HCT116 (cell line): Measurements from ENCODE around the gene LDHD. TPM values are rescaled to one million over a fixed set of nuclear protein-coding genes. Genes with fewer than 3 reads are reported as not detected.

Experiments
- ATAC-seq: fragments of 200-7000 bp; cut with Tn5 transposase; 2 replicates; pipeline ENCODE4 v1.9.1; 2020; ENCODE audit warnings: mild to moderate bottlenecking, moderate library complexity
- BruUV-seq: library from RNA; stranded (reverse); fragments of 400-500 nt; replicated peaks from 2 replicates; lab custom pipeline; 2021; lab: Mats Ljungman, UMichigan
- CTCF ChIA-PET: fragments of 300-600 bp; sonication (Branson Sonifier 250); formaldehyde crosslinking; loops from one replicate; lab custom pipeline; 2021; ENCODE audit warnings: antibody characterized with exemption; lab: Charles Lee
- POLR2A ChIA-PET: fragments of 300-600, 350-600 bp; sonication (Branson Sonifier 250); formaldehyde crosslinking; loops from one replicate; lab custom pipeline; 2021; ENCODE audit warnings: antibody characterized with exemption; lab: Charles Lee
- RAD21 ChIA-PET, 2 experiments: fragments of 300-600 bp; sonication (Branson Sonifier 250); formaldehyde crosslinking; loops; one replicate each; lab custom pipeline; 2023; ENCODE audit warnings: low total read pairs in 2 of 2; ENCODE audit not compliant: uncharacterized antibody in 2 of 2, unreplicated experiment in 2 of 2, low non-redundant PET in 1 of 2; lab: Charles Lee
- DNase-seq: peaks from one replicate; pipeline ENCODE4 v3.0.0-alpha.2; 2010; ENCODE audit warnings: low read depth, low spot score
- H2AFZ ChIP-seq: fragments of 200-600 bp; shearing (Covaris generic), sonication (generic); 2 replicates; pipeline ENCODE4 v1.6.1; 2017; ENCODE audit warnings: low read depth, mixed run types, mixed read lengths, antibody characterized with exemption, low read length; ENCODE audit not compliant: poor library complexity, severe bottlenecking
- H3K27ac ChIP-seq: 2 replicates; pipeline ENCODE4 v1.5.1; 2012; ENCODE audit warnings: low read depth, low read length
- H3K27me3 ChIP-seq: fragments of 200-600 bp; sonication (generic); 2 replicates; pipeline ENCODE4 v1.6.1; 2016; ENCODE audit warnings: mixed run types, low read length, mixed read lengths; ENCODE audit not compliant: insufficient read depth
- H3K36me3 ChIP-seq, 2 experiments: fragments of 200-500 bp in 1 of 2; fragments of 200-600 bp in 1 of 2; sonication (Bioruptor generic) in 1 of 2; sonication (generic) in 1 of 2; 2 replicates each; pipeline versions ENCODE4 v1.5.1 to v1.6.1; 2014 to 2016; ENCODE audit warnings: low read length in 2 of 2, inconsistent platforms in 1 of 2, mixed read lengths in 1 of 2, mixed run types in 1 of 2; ENCODE audit not compliant: insufficient read depth in 2 of 2, control insufficient read depth in 1 of 2
- H3K4me1 ChIP-seq, 2 experiments: fragments of 200-600 bp in 1 of 2; sonication (generic) in 1 of 2; 2 replicates each; pipeline versions ENCODE4 v1.5.1 to v1.6.1; 2012 to 2017; ENCODE audit warnings: low read length in 2 of 2, inconsistent platforms in 1 of 2, mild to moderate bottlenecking in 1 of 2, mixed read lengths in 1 of 2, mixed run types in 1 of 2, moderate library complexity in 1 of 2; ENCODE audit not compliant: insufficient read depth in 2 of 2, control insufficient read depth in 1 of 2
- H3K4me2 ChIP-seq: fragments of 200-600 bp; sonication (generic); 2 replicates; pipeline ENCODE4 v1.6.1; 2017; ENCODE audit warnings: mixed run types, low read length, mixed read lengths
- H3K4me3 ChIP-seq, 2 experiments: fragments of 200-600 bp in 1 of 2; sonication (generic) in 1 of 2; replicated peaks in 1 of 2; 2 replicates each; pipeline ENCODE4 v1.5.1; 2011 to 2016; ENCODE audit warnings: low read length in 2 of 2, control low read depth in 1 of 2, low read depth in 1 of 2, mild to moderate bottlenecking in 1 of 2, mixed read lengths in 1 of 2, mixed run types in 1 of 2
- H3K79me2 ChIP-seq: fragments of 200-600 bp; sonication (generic); 2 replicates; pipeline ENCODE4 v1.6.1; 2017; ENCODE audit warnings: mild to moderate bottlenecking, mixed run types, low read length, moderate library complexity, mixed read lengths; ENCODE audit not compliant: insufficient read depth
- H3K9ac ChIP-seq: fragments of 200-600 bp; sonication (generic); 2 replicates; pipeline ENCODE4 v1.6.1; 2016; ENCODE audit warnings: low read length, mixed read lengths
- H3K9me2 ChIP-seq: fragments of 200-600 bp; sonication (generic), shearing (Covaris generic); 2 replicates; pipeline ENCODE4 v1.6.1; 2017; ENCODE audit warnings: mixed run types, mild to moderate bottlenecking, moderate library complexity; ENCODE audit not compliant: insufficient read depth
- H3K9me3 ChIP-seq, 2 experiments: fragments of 200-500 bp in 1 of 2; fragments of 200-600 bp in 1 of 2; sonication (Bioruptor generic) in 1 of 2; sonication (generic) in 1 of 2; 2 replicates each; pipeline ENCODE4 v1.6.1; 2014 to 2017; ENCODE audit warnings: low read length in 2 of 2, mixed read lengths in 2 of 2, inconsistent platforms in 1 of 2, low read depth in 1 of 2, mild to moderate bottlenecking in 1 of 2, mixed run types in 1 of 2, moderate library complexity in 1 of 2; ENCODE audit not compliant: control insufficient read depth in 1 of 2, insufficient read depth in 1 of 2
- H4K20me1 ChIP-seq: fragments of 200-600 bp; sonication (generic), shearing (Covaris generic); 2 replicates; pipeline ENCODE4 v1.6.1; 2017; ENCODE audit warnings: mixed run types, mild to moderate bottlenecking, moderate library complexity; ENCODE audit not compliant: insufficient read depth
- ATF3 ChIP-seq: IDR thresholded peaks from 2 replicates; pipeline ENCODE4 v1.6.1; 2012
- CBX3 ChIP-seq: IDR thresholded peaks from 2 replicates; pipeline ENCODE4 v1.6.1; 2012; ENCODE audit warnings: low read depth
- CEBPB ChIP-seq: IDR thresholded peaks from 2 replicates; pipeline ENCODE4 v1.6.1; 2012; ENCODE audit warnings: low read depth
- CTCF ChIP-seq, 3 experiments: fragments of 200-600 bp in 1 of 3; sonication (generic) in 1 of 3; IDR thresholded peaks in 2 of 3; conservative IDR thresholded peaks in 1 of 3; 2 replicates each; pipeline ENCODE4 v1.5.1; 2012 to 2017; ENCODE audit warnings: low read depth in 2 of 3, low read length in 2 of 3, antibody characterized with exemption in 1 of 3, borderline replicate concordance in 1 of 3, control low read depth in 1 of 3, mild to moderate bottlenecking in 1 of 3, mixed read lengths in 1 of 3, mixed run types in 1 of 3, moderate library complexity in 1 of 3; ENCODE audit not compliant: insufficient read depth in 1 of 3
- EGR1 ChIP-seq: IDR thresholded peaks from 2 replicates; pipeline ENCODE4 v1.6.1; 2012; ENCODE audit warnings: low read depth
- ELF1 ChIP-seq: IDR thresholded peaks from 2 replicates; pipeline ENCODE4 v1.6.1; 2012; ENCODE audit warnings: low read depth, borderline replicate concordance
- EZH2 ChIP-seq: fragments of 200-600 bp; sonication (generic); IDR thresholded peaks from 2 replicates; pipeline ENCODE4 v1.6.1; 2017; ENCODE audit warnings: antibody characterized with exemption, mixed run types
- EZH2phosphoT487 ChIP-seq: fragments of 200-600 bp; IDR thresholded peaks from 2 replicates; pipeline ENCODE4 v1.6.1; 2018; ENCODE audit warnings: antibody characterized with exemption, borderline replicate concordance
- FOSL1 ChIP-seq: IDR thresholded peaks from 2 replicates; pipeline ENCODE4 v1.6.1; 2012; ENCODE audit warnings: low read depth
- JUND ChIP-seq: IDR thresholded peaks from 2 replicates; pipeline ENCODE4 v1.6.1; 2012
- MAX ChIP-seq: IDR thresholded peaks from 2 replicates; pipeline ENCODE4 v1.6.1; 2012
- POLR2AphosphoS5 ChIP-seq: IDR thresholded peaks from 2 replicates; pipeline ENCODE4 v1.6.1; 2011; ENCODE audit warnings: mild to moderate bottlenecking, low read depth, low read length, moderate library complexity
- RAD21 ChIP-seq: IDR thresholded peaks from 2 replicates; pipeline ENCODE4 v1.6.1; 2012; ENCODE audit warnings: low read depth, mild to moderate bottlenecking
- REST ChIP-seq: IDR thresholded peaks from 2 replicates; pipeline ENCODE4 v1.6.1; 2012; ENCODE audit warnings: low read depth
- SIN3A ChIP-seq: IDR thresholded peaks from 2 replicates; pipeline ENCODE4 v1.6.1; 2012; ENCODE audit warnings: low read depth
- SP1 ChIP-seq: IDR thresholded peaks from 2 replicates; pipeline ENCODE4 v1.6.1; 2012; ENCODE audit warnings: low read depth
- SRF ChIP-seq: IDR thresholded peaks from 2 replicates; pipeline ENCODE4 v1.6.1; 2012; ENCODE audit warnings: low read depth
- TCF7L2 ChIP-seq: IDR thresholded peaks from 2 replicates; pipeline ENCODE4 v1.7.0; 2011; ENCODE audit warnings: borderline replicate concordance, inconsistent platforms; ENCODE audit not compliant: insufficient read depth, insufficient read length; ENCODE audit errors: extremely low read depth
- YY1 ChIP-seq: IDR thresholded peaks from 2 replicates; pipeline ENCODE4 v1.6.1; 2011; ENCODE audit warnings: low read length, low read depth, moderate library complexity, mild to moderate bottlenecking; ENCODE audit not compliant: insufficient replicate concordance; ENCODE audit errors: extremely low read depth
- ZNF274 ChIP-seq: fragments of 200-500 bp; sonication (Bioruptor generic); IDR thresholded peaks from 2 replicates; pipeline ENCODE4 v1.6.1; 2014; ENCODE audit warnings: mild to moderate bottlenecking, low read depth, low read length, inconsistent platforms
- intact Hi-C: fragments of 100-400 bp; cut with micrococcal nuclease; formaldehyde crosslinking; loops from 2 replicates; pipeline ENCODE4 v1.10.0; 2022
- total RNA-seq: library from RNA; stranded (reverse); gene quantifications from one replicate; pipeline ENCODE4 v1.2.1, GENCODE V29; 2021; ENCODE audit not compliant: unreplicated experiment

Gene LDHD
- total RNA-seq, 1 experiment from 2014 or later = 3.4 TPM

GRCh38 chr16:75116911-75117245 lies 298 bp upstream of the LDHD start:
- Histone ChIP-seq H3K9ac (peak overlapping the region; percentile 63; the same call in 1 of the 2 replicates), H3K9me2 (no peaks in the 10 kb centered on the region), H3K27me3 (no peaks in the 10 kb centered on the region), H2AFZ (peak overlapping the region; percentile 95), H3K36me3 (no peaks in the 10 kb centered on the region), H4K20me1 (no peaks in the 10 kb centered on the region), H3K4me3 (peak overlapping the region in 1 of 2 experiments; percentile 73; a peak in 2 of 4 replicates), H3K4me1 (peaks cover 9 to 14% of the 10 kb centered on the region in 2 experiments; a peak in 3 of 4 replicates), H3K4me2 (peak overlapping the region; percentile 99), H3K79me2 (no peaks in the 10 kb centered on the region), H3K27ac (0 out of 2 replicates have a peak overlapping the region, but pooled peaks have one; percentile 46), H3K9me3 (peaks cover 0 to 6% of the 10 kb centered on the region in 2 experiments; a peak in 2 of 4 replicates)
- CTCF ChIA-PET = interaction anchor here (2.0 kb wide), 1 partner anchor 119 kb away, joined by 8 read pairs; the partner anchor contains the start of gene ZNRF1
- no TSS peak for BruUV-seq
- RAD21 ChIA-PET = interaction anchor here in 1 of 2 experiments (1.0 kb wide), 1 partner anchor 119 kb away, joined by 3 read pairs; the partner anchor contains the start of gene ZNRF1
- DNase-seq = no peak
- peak; percentile 33 for ATAC-seq
- POLR2A ChIA-PET = interaction anchor here (0.9 to 1.5 kb wide), 4 partner anchors 12 to 132 kb away, joined by 3 to 4 read pairs (median 4); partner anchors contain the start of gene WDR59
- no peak for TF ChIP-seq SP1
- no peak for TF ChIP-seq CTCF (IDR thresholded peaks at IDR 0.05 in 2 of 3, conservative IDR thresholded peaks at IDR 0.05 in 1 of 3; ENCODE audit: borderline replicate concordance in 1 of 3, insufficient read depth in 1 of 3, low read depth in 2 of 3, low read length in 2 of 3)
- TF ChIP-seq SIN3A = no peak
- no peak for TF ChIP-seq EZH2phosphoT487
- TF ChIP-seq POLR2AphosphoS5 = no peak
- no peak for TF ChIP-seq ELF1
- no peak for TF ChIP-seq REST
- TF ChIP-seq YY1 = no peak
- TF ChIP-seq EGR1 = no peak
- no peak for TF ChIP-seq EZH2
- no peak for TF ChIP-seq RAD21
- no peak for TF ChIP-seq SRF
- no peak for TF ChIP-seq TCF7L2
- TF ChIP-seq FOSL1 = no peak
- no peak for TF ChIP-seq JUND
- TF ChIP-seq ZNF274 = no peak
- no peak for TF ChIP-seq CBX3
- TF ChIP-seq MAX = no peak
- no peak for TF ChIP-seq CEBPB
- TF ChIP-seq ATF3 = no peak
- intact Hi-C loops = loop anchor here (10.0 kb wide), 1 partner anchor 302 kb away; no protein-coding TSS in a partner anchor
